Germinal center (tissue), 1 donor: Measurements from ENCODE around the gene LRCOL1.

ENCODE experiments used
- DNase-seq: peaks from one replicate; pipeline ENCODE4 v3.0.0; 2012; ENCODE audit warnings: mixed read lengths, low spot score

The LRCOL1 gene

DNA sequence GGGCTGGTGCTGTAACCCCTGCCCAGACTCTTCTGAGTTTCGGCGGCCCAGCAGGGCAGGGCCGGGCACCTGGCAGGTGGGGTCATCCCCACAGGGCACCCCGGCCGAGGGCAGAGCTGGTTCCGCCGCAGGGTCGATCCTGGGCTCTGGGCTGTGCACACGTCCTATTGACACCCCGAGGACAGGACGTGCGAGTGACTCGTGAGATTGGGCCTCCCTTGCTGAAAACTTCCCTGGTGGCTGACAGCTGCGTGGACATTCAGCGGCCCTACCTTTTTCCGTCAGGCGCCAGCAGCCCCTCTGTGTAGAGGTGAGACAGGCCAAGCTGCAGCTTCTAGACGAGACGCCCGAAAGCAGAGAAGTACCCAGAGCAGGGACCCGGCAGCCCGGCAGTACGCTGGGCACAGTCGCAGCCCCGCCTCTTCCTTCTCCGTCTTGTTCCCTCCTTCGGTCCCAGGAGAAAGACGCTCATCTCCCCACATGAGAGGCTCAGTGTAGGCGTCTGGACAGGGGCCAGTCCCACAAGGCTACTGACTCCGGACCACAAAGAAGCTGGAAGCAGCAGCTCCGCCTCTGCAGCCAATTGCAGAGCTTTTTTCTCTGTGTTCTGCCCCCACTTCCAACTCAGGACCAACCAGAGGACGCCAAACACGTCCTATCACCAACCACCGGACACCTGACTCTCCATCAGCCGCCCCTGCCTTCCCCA is at the start of gene LRCOL1:
Gene LRCOL1 (minus strand): TSS at position 532 of the 709 bp plus-strand sequence. CDS start 4,331 bp downstream, outside the sequence.
- no peak for DNase-seq

DNA sequence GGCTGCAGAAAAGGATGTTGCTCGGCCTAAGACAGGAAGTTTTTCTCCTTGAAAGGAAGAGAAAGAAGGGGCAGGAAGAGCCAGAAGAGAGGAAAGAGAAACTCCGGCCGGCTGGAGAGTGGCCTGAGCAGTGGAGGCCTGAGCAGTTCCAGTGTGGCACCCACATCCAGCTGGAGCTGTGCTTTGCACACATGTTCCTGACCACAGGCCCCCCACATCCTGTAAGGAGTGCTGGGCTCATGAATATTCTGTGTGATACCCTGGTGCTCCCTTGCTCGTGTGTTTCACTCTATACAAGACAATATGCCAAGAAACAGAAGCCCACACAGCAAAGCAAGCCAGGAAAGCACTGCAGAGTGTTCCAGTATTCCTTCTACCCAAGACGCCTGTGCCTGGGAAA is 49.7 kb upstream of the LRCOL1 start:
- DNase-seq, result no peak

DNA sequence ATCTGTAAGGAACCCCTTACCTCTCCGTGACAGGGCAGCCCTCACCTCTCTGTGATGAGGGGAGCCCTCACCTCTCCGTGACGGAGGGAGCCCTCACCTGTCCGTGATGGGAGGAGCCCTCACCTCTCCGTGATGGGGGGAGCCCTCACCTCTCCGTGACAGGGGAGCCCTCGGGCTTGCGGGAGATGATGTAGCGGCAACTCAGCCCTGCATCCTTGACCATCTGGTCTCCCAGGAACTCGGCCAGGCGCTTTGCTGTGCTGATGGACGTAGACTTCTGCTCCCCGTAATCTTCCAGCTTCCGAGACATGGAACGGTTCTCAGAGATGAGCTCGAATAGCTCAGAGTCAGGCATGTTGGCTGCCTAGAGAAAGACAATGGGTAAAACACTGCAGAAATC is 48.8 kb upstream of the LRCOL1 start:
- no peak for DNase-seq

DNA sequence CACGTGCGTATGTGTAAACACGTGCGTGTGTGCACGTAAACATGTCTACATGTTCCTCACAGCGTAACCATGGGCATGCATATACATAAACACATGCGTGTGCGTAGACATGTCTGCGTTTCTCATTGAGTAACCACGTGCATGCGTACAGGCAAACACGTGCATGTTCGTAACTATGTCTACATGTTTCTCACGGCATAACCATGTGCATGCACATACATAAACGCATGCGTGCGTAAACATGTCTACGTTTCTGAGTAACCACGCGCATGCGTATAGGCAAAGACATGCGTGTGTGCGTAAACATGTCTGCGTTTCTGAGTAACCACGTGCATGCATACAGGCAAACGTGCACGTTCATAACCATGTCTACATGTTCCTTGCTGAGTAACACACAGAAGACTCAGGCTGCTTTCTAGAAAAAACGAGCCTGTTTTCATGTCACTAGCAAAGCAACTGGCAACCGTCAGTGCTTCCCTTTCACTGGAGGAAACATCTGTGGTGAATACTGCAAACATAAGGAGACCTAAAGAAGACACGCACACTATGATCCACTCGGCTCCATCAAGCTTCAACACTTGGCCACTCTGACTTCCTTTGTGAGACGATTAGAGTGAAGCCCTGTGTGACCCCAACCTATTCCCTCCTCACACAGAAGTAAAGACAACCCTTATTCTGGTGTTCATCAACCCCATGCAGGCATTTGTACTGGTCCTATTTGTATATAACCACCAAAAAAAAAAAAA is 47.9 kb upstream of the LRCOL1 start:
- no peak for DNase-seq

DNA sequence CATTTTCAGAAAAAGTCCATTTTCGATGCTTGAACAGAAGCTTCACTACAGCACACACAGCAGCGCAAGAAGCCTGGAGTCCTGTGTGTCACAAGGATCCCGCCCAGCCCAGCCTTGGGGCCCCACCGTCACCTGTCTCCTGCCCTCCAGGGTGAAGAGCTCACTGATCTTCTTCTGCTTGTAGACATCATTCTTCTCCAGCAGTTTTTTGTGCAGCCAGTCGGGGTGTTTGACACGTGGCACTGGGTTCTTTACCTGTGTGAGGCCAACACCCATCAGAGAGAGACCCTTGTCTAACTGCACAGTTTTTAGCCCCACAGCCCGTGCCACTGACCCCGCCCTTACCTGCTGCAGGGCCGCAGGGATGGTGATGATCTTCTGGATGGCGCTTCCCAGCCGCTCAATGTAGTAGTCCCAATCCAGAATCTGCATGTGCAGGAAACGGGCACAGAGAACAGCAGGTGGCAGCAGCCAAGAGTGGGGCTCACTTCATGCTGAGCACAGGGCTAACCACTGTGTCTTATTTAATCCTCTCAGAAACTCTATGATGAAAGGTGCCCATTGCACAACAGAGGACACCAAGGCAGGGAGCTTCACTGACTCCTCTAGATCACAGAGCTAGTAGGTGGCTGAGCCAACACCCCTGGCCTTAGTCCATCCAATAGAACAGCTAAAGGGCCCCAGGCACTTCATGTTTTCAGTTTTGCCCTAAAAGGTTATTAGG is 46.8 kb upstream of the LRCOL1 start:
- no peak for DNase-seq

DNA sequence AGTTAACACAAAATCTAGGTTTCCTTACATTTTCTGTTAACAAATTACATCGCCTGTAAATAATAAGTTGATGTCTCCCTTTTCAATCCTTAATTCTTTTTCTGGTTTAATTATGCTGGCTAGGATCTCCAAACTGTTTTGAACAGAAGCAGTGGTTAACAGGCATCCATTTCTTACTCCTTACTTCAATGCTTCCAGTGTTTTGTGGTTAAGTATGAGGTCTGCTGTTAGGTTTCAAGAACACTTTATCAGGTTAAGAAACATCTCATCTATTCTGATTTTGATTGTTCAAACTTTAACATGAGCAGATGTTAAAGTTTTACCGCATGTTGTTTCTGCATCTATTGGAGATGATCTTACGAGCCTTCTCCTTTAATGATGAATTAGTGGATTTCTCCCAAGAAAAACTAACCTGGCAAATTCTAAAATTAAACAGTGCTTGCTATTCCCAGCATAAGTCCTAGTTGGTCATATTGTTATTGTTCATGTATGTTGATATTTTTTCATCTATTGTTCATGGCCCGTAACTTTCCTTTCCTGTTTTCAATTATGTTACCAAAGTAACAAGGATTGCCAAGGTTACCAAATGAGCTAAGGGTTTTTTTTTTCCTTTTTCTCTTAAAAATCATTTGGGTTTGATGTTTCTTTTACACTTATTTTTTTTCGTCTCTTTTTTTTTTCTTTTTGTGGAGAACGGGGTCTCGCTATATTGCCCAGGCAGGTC is 43.3 kb upstream of the LRCOL1 start:
- no peak for DNase-seq

DNA sequence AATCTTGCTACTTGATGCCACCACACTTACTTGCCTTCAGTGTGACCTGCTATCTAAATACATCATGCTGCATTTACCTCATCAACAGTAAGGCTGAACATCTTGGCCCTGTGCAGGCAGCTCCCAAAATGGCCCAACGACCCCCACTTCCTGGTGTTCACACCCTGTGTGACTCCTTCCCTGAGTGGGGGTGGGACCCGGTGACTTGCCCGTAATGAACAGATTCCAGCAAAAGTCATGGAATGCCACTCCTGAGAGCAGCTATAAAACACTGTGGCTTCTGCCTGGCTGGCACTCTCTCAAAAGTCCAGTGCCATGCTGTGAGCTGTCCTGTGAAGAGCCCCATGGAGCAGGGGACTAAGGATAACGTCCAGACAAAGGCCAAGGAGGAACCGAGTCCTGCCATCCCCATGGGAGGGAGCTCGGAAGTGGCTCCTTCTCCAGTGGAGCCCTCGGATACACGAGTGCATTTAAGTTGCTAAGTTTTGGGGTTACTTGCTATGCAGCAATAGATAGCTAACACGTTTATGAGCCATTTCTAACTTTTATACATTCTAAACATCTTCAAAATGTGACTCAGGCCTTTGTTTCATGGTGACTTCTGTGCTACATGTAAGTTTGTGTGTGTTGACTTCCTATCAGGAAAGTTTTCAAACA is 41.2 kb upstream of the LRCOL1 start:
- no peak for DNase-seq

DNA sequence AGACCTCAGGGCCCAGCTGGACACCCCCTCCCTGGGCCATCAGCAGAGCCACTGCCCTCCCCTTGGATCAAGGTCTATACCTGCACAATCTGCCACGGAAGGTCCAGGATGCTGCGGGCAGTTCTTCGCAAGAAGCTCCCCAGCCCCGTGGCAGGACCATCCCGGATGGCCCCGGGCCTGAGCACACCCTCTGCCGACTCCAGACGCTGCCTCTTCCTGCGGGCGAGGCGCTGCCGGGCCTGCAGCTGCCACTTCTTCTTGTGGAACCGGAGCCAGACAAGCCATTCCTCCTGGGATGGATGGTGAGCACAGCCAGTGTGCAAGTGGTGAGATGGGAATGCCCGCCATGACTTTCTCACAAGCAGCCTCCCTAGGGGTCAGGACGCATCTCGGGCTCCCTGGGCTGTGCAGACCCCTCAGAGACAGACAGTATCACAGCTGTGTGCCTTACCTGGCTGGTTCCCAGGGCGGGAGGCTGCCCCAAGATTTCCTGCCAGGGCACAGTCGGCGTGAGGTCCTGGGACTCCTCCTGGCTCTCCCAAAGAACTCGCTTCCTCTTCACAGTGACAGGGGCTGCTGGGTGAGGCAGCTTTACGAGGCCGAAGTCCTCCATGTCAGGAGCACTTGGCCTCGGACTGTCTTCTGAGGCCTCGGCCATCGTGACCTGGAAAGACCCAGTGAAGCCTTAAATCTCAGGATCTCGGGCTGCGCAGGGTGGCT is 39.0 kb upstream of the LRCOL1 start:
- DNase-seq, result no peak

DNA sequence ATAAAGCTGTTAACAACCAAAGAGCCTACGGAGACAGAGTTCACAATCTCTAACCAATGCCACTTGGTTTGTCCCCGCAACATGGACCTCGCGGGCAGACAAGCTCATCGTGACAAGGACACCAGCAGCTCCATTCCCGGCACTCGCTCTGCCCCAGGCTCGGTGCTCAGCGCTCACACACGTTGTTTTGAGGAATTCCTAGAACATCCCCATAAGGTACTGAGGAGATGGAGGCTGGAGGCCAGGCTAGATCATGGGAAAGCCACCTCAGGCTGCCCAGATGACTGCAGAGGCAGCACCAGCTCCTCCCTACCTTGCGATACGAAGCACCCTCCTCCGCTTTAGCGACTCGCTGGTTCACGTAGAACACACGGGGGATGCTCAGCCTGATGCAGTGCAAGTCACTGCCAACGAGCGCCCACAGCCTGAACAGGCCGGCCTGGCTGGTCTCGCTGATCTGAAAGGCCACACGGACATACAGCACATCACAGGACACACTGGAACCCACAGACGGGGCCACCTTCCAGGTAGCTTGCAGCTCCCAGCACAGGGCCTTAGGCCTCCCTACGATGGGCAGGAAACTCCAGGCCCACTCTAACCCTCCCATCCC is 38.3 kb upstream of the LRCOL1 start:
- DNase-seq, result no peak

DNA sequence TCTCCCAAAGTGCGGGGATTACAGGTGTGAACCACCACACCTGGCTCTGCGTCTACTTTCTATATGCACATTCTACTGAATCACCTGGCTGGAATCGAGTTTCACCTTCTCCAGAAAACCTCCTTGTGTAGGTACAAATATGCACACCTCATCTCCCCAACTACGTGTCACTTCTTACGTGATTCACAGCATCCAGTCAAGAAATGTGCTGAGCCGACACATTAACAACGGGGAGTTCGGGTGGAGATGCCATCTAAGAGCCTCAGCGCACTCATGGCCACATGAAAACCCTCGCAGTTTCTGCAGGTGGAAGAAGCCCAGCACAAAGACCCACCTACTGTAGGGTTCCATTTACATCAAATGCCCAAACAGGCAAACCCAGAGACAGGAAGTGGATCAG is 37.5 kb upstream of the LRCOL1 start:
- DNase-seq, result no peak

DNA sequence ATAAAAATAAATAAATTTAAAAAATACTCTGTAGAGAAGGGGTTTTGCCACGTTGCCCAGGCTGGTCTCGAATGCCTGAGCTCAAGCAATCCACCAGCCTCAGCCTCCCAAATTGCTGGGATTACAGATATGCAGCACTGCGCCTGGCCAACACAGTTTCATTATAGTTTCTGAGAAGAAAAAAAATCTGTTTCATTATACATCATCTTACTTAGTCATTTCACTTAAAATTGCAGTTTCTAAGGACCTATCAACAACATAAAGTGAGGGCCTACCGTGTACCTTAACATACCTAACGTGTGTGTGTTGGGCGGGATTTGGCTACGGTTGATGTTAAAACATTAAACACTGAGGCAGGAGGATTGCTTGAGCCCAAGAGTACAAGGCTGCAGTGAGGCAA is 36.5 kb upstream of the LRCOL1 start:
- DNase-seq, result no peak

DNA sequence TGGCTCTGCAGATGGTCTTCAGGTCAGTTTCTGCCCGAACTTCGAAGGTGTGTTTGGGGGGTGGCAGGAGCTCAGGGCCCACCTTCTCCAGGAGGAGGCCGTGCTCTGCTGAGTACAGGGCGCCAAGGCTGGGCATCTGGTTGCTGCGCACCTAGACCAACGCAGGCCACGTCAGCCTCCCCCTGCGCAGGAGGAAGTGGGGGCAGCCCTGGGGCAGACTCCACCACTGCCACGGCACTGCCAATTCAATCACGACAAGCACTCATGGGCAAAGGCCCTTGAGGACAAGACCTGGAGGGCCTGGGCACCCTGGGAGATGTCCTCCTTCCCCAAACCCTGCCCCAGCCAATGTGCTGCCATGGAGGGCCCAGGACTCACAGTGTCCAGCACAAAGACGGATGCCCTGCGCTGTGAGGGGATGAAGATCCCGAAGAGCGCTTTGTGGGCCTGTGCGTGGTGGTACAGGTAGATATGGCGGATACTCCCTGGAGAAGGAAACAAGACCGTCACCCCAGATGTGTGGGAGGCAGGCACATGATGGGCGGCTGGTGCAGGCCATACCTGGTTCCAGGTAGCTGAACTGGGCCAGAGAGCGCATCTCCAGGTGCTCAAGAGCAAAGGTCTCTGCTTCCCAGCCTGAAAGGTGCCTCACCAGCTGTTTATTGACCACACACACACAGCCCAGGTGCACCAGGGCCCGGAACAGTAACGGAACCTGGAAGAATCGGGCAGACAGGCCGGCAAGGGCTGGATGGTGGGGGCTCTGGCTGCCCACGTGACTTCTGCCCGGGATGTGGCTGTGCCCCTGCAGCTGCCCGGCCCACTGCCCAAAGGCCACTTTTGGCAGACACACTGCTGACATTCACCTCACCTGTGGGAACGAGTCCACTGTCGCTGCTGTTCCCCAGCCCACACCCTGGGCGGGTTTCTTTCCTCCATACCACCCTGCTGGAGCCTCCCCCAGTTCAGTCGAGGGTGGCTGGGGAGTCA is 32.8 kb upstream of the LRCOL1 start:
- DNase-seq, result no peak

DNA sequence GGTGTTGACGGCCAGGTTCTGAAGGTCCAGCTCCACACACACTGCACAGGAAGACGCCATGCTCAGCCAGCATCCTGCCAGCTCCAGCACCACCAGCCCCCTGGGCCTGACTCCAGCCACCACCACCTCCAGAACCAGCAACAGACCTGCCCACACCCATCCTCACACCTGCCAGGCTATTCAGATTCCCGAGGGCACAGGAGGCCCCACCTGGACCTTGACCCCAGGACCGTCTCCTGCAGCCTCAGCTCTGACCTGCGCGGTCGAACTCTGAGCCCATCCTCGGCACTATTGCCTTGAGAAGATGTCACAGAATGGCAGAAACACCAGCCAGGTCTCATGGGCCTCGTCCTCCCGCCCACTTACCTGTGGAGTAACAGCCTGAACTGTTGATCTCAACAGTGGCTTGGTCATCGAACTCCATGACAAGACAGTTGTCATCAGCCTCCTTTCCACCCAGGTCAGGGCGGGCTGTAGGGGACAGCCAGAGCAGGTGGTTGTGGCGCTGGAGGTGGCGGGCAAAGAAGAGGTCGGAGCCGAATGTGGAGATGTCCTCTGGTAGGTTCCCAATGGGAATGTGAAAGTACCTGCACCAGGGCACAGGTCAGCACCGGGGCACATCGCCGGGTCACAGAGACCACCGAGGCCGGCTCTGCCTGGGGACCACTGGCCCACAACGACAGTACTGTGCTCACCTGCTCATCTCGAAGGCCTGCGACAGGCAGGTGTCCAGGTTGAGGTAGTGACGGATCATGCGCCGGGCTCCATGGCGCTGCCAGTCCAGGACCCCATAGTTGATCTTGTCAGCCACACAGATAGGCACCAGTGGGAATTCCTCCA is 31.6 kb upstream of the LRCOL1 start:
- DNase-seq, result no peak

DNA sequence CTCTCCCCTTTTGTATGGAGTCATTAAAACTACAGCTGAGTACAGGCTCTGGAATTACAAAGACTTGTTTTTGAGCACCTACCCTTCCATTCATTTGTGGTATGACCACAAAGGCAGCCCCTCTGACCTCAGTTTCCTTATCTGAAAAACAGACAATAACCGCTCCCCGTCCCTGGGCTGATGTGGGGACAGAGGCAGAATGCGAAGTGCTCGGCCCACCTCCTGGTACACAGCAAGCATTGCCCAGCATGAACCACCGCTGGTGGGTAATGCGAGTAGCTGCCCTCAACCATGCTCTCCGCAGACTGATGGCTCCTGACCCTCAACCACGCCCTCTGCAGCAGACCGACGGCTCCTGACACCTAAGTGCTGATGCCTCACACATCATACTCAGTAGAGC is 30.6 kb upstream of the LRCOL1 start:
- DNase-seq, result no peak

DNA sequence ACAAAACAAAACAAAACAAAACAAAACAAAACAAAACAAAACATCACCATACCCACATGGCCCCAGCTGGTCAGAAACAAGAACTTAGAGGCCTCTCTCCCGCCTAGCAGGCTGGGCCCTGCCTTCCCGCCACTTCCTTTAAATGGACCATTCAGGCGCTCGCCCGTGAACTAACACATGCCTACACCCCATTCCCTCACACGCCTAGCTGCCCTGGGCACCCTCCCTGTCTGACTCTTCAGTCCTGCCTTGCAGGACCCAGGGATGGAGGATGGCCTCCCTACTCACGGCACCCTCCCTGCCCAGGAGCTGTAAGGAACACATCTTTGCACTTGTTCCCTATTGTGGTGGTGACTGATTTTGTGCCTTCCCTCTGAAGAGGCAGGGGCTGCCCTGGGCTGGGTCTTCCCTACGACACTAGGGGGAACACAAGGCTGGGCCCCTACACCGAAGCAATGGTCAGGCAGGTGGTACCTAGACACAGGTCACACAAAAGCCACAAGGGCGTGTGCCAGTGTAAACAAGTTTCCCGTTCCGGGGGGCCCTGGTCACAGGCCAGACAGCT is 29.7 kb upstream of the LRCOL1 start:
- DNase-seq, result no peak

DNA sequence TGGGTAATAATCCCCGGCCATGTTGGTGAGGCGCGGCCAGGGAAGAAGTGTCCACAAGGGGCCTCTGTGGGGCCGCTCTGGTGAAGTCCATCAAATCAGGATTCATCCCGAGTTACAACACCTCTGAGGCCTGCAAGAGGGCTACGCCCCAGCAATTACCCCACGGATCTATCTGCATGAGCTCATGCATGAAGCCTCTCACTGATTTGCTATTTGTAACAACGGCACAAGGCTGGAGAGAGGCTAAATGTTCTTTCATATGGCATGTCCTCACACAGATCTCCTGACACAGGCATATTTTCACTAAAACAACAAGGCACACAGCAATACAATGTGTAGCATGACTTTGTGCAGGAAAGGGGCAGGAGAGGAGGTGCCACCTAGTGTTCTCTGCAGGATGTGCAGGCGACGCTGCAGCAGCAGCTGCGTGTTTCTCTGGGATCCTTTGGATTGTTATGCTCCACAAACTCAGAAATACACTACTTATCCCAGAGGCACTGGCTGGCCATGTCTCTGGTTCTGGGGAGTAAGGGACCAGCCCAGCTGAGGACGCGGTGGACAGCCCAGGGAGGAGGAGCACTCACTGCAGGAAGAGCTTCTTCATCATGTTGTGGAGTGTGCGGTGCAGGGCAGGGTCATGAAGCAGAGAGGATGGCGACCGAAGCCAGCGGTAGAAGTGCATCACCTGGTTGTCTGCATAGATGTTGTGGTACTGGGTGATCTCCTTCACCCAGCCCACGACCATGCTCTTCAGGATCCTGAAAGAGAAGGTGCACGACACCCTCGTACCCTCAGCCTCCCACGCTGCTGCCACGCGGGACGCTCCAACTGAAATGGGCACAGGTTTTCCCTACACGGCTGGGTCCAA is 28.4 kb upstream of the LRCOL1 start:
- DNase-seq, result peak; percentile 42

DNA sequence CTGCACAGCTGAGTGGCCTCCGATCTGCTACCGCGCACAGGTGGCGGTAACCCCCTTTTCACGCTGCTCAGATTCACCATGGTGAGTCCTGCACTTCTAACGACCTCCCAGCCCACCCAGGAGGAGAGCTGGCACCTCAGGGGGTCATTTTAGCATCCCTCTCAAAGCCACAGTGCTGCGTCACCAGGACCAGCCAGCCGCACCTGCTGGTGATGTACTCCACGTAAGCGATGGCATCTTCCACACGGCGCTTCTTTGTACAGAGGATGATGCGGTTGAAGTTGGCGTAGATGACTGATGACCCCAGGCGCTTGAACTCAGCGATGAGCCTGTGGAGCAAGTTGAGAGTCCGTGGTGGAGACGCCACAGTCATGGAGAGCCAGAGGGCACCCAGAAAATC is 27.4 kb upstream of the LRCOL1 start:
- DNase-seq, result no peak
